ENCODE results near the gene NELL2.

The NELL2 gene

GRCh38 chr12:44537354-44537753, 338.8 kb downstream of the NELL2 start:
- no peak for DNase-seq (ENCODE audit: low read depth)

- no peak for DNase-seq (ENCODE audit: low read depth)
Measured at GRCh38 chr12:44532940-44533339, 343.2 kb downstream of the NELL2 start.

GRCh38 chr12:44531320-44531971, 344.7 kb downstream of the NELL2 start:
- no peak for DNase-seq (ENCODE audit: low read depth)

- DNase-seq (ENCODE audit: low read depth), result no peak
Measured at GRCh38 chr12:44526655-44527182, 349.4 kb downstream of the NELL2 start.

- DNase-seq (ENCODE audit: low read depth), result no peak
Measured at GRCh38 chr12:44525806-44526654, 350.1 kb downstream of the NELL2 start.

- DNase-seq (ENCODE audit: low read depth), result no peak
Measured at GRCh38 chr12:44523828-44524227, 352.3 kb downstream of the NELL2 start.

GRCh38 chr12:44521702-44522101, 354.4 kb downstream of the NELL2 start:
- no peak for DNase-seq (ENCODE audit: low read depth)

GRCh38 chr12:44519931-44520330, 356.2 kb downstream of the NELL2 start:
- no peak for DNase-seq (ENCODE audit: low read depth)

GRCh38 chr12:44511289-44511688, 364.8 kb downstream of the NELL2 start:
- no peak for DNase-seq (ENCODE audit: low read depth)

- no peak for DNase-seq (ENCODE audit: low read depth)
Measured at GRCh38 chr12:44510510-44510909, 365.6 kb downstream of the NELL2 start.

GRCh38 chr12:44510076-44510475, 366.0 kb downstream of the NELL2 start:
- DNase-seq (ENCODE audit: low read depth), result no peak

- no peak for DNase-seq (ENCODE audit: low read depth)
Measured at GRCh38 chr12:44509471-44509870, 366.6 kb downstream of the NELL2 start.

GRCh38 chr12:44507461-44507860, 368.7 kb downstream of the NELL2 start:
- DNase-seq (ENCODE audit: low read depth), result no peak

GRCh38 chr12:44504799-44505198, 371.3 kb downstream of the NELL2 start:
- no peak for DNase-seq (ENCODE audit: low read depth)

- DNase-seq (ENCODE audit: low read depth), result no peak
Measured at GRCh38 chr12:44503329-44503728, 372.8 kb downstream of the NELL2 start.

GRCh38 chr12:44502681-44503080, 373.4 kb downstream of the NELL2 start:
- DNase-seq (ENCODE audit: low read depth), result no peak

- DNase-seq (ENCODE audit: low read depth), result no peak
Measured at GRCh38 chr12:44500423-44500822, 375.7 kb downstream of the NELL2 start.

GRCh38 chr12:44497044-44497443, 379.1 kb downstream of the NELL2 start:
- DNase-seq (ENCODE audit: low read depth), result no peak

- no peak for DNase-seq (ENCODE audit: low read depth)
Measured at GRCh38 chr12:44490181-44490580, 385.9 kb downstream of the NELL2 start.

GRCh38 chr12:44488180-44488579, 387.9 kb downstream of the NELL2 start:
- DNase-seq (ENCODE audit: low read depth), result no peak

- DNase-seq (ENCODE audit: low read depth), result no peak
Measured at GRCh38 chr12:44484862-44485261, 391.3 kb downstream of the NELL2 start.

GRCh38 chr12:44477331-44477980, 398.7 kb downstream of the NELL2 start:
- no peak for DNase-seq (ENCODE audit: low read depth)

GRCh38 chr12:44476683-44477082, 399.4 kb downstream of the NELL2 start:
- no peak for DNase-seq (ENCODE audit: low read depth)
